H1 (cell line): ENCODE measurements around the gene RNF38. TPM values are rescaled to one million over a fixed set of nuclear protein-coding genes. Genes with fewer than 3 reads are reported as not detected.

Experiments used
- CTCF ChIA-PET: fragments of 300-600 bp; sonication (Branson Sonifier 250); formaldehyde crosslinking; loops from one replicate; lab custom pipeline; 2021; ENCODE audit not compliant: partially characterized antibody; lab: Charles Lee
- POLR2A ChIA-PET: fragments of 300-600 bp; sonication (Branson Sonifier 250); formaldehyde crosslinking; loops from one replicate; lab custom pipeline; 2021; ENCODE audit warnings: inconsistent platforms; ENCODE audit not compliant: partially characterized antibody; lab: Charles Lee
- DNase-seq, 2 experiments: peaks; one replicate each; pipeline versions ENCODE4 v3.0.0 to v3.0.0-alpha.2; 2010 to 2022; ENCODE audit warnings: low spot score in 2 of 2, low read depth in 1 of 2, mixed read lengths in 1 of 2
- FAIRE-seq: peaks from 2 replicates; lab custom pipeline; 2011; peaks lifted over from hg19 to GRCh38; lab: Jason Lieb, UNC
- H2AFZ ChIP-seq: 2 replicates; pipeline ENCODE4 v1.8.1; 2012; ENCODE audit warnings: low read length, inconsistent platforms
- H2AK5ac ChIP-seq: 2 replicates; pipeline ENCODE4 v1.6.1; 2013; ENCODE audit warnings: low read depth, low read length
- H2BK120ac ChIP-seq: replicated peaks from 2 replicates; pipeline ENCODE3; 2013; ENCODE audit warnings: low read depth, low read length, inconsistent platforms
- H2BK12ac ChIP-seq: 2 replicates; pipeline ENCODE4 v1.6.1; 2013; ENCODE audit warnings: low read depth, low read length
- H2BK15ac ChIP-seq: 2 replicates; pipeline ENCODE4 v1.6.1; 2013; ENCODE audit warnings: low read length
- H2BK20ac ChIP-seq: 2 replicates; pipeline ENCODE4 v1.6.1; 2013; ENCODE audit warnings: low read length
- H2BK5ac ChIP-seq: 2 replicates; pipeline ENCODE4 v1.6.1; 2013; ENCODE audit warnings: low read depth, low read length
- H3K14ac ChIP-seq: 2 replicates; pipeline ENCODE4 v1.6.1; 2013; ENCODE audit warnings: inconsistent platforms; ENCODE audit not compliant: insufficient read length
- H3K18ac ChIP-seq: 2 replicates; pipeline ENCODE4 v1.6.1; 2013; ENCODE audit warnings: low read length; ENCODE audit errors: extremely low read depth
- H3K23ac ChIP-seq: 2 replicates; pipeline ENCODE4 v1.6.1; 2013; ENCODE audit warnings: inconsistent platforms; ENCODE audit not compliant: insufficient read length
- H3K23me2 ChIP-seq: 2 replicates; pipeline ENCODE4 v1.6.1; 2013; ENCODE audit warnings: low read depth, low read length
- H3K27ac ChIP-seq: 2 replicates; pipeline ENCODE4 v1.6.1; 2011; ENCODE audit warnings: low read depth, low read length, inconsistent platforms
- H3K27me3 ChIP-seq, 4 experiments: replicated peaks in 1 of 4; 1 replicate in 1 of 4; 2 replicates in 3 of 4; pipeline versions ENCODE4 v1.6.1 to v1.8.1; 2011 to 2013; ENCODE audit warnings: low read length in 3 of 4, mild to moderate bottlenecking in 3 of 4, inconsistent platforms in 2 of 4, mixed read lengths in 2 of 4, moderate library complexity in 1 of 4; ENCODE audit not compliant: control insufficient read depth in 3 of 4, insufficient read depth in 3 of 4; ENCODE audit errors: extremely low read depth in 1 of 4
- H3K36me3 ChIP-seq, 4 experiments: 2 replicates each; pipeline versions ENCODE4 v1.6.1 to v1.8.1; 2011 to 2013; ENCODE audit warnings: mild to moderate bottlenecking in 4 of 4, low read length in 3 of 4, moderate library complexity in 2 of 4, control low read depth in 1 of 4, inconsistent platforms in 1 of 4; ENCODE audit not compliant: insufficient read depth in 4 of 4, control insufficient read depth in 2 of 4
- H3K4ac ChIP-seq: replicated peaks from 2 replicates; pipeline ENCODE3; 2013; ENCODE audit warnings: low read length, low read depth, mixed read lengths, inconsistent platforms; ENCODE audit not compliant: insufficient read length
- H3K4me1 ChIP-seq, 4 experiments: replicated peaks in 1 of 4; 1 replicate in 1 of 4; 2 replicates in 3 of 4; pipeline versions ENCODE4 v1.6.1 to v1.8.1; 2011 to 2013; ENCODE audit warnings: low read length in 3 of 4, inconsistent platforms in 2 of 4, mixed read lengths in 1 of 4; ENCODE audit not compliant: insufficient read depth in 4 of 4, control insufficient read depth in 3 of 4
- H3K4me2 ChIP-seq, 2 experiments: 2 replicates each; pipeline versions ENCODE4 v1.6.1 to v1.8.1; 2011 to 2013; ENCODE audit warnings: low read depth in 2 of 2, low read length in 2 of 2, control low read depth in 1 of 2, inconsistent platforms in 1 of 2, mild to moderate bottlenecking in 1 of 2; ENCODE audit not compliant: insufficient read depth in 1 of 2
- H3K4me3 ChIP-seq, 4 experiments: fragments of 200-600, 300-600 bp in 1 of 4; sonication (generic), shearing (Covaris generic), sonication (Bioruptor Twin) in 1 of 4; 2 replicates each; pipeline versions ENCODE4 v1.5.1 to v1.8.1; 2011 to 2016; ENCODE audit warnings: low read length in 4 of 4, low read depth in 3 of 4, control low read depth in 2 of 4, inconsistent platforms in 2 of 4, mild to moderate bottlenecking in 2 of 4, mixed read lengths in 1 of 4, moderate library complexity in 1 of 4; ENCODE audit not compliant: insufficient read depth in 2 of 4; ENCODE audit errors: extremely low read depth in 1 of 4
- H3K56ac ChIP-seq: replicated peaks from 2 replicates; pipeline ENCODE3; 2013; ENCODE audit warnings: low read depth, mild to moderate bottlenecking, mixed read lengths, low read length, inconsistent platforms; ENCODE audit not compliant: insufficient read length
- H3K79me1 ChIP-seq: 2 replicates; pipeline ENCODE4 v1.6.1; 2013; ENCODE audit warnings: low read depth, low read length, control low read depth
- H3K79me2 ChIP-seq, 2 experiments: 2 replicates each; pipeline versions ENCODE4 v1.6.1 to v1.8.1; 2012 to 2013; ENCODE audit warnings: low read length in 2 of 2, mild to moderate bottlenecking in 2 of 2, inconsistent platforms in 1 of 2; ENCODE audit not compliant: insufficient read depth in 2 of 2, control insufficient read depth in 1 of 2
- H3K9ac ChIP-seq, 4 experiments: replicated peaks in 1 of 4; 1 replicate in 1 of 4; 2 replicates in 3 of 4; pipeline versions ENCODE4 v1.6.1 to v1.8.1; 2011 to 2013; ENCODE audit warnings: low read depth in 3 of 4, low read length in 3 of 4, control low read depth in 2 of 4, mild to moderate bottlenecking in 2 of 4, moderate library complexity in 2 of 4, inconsistent platforms in 1 of 4; ENCODE audit errors: extremely low read depth in 1 of 4
- H3K9me3 ChIP-seq, 2 experiments: 2 replicates each; pipeline versions ENCODE4 v1.6.1 to v1.8.1; 2012 to 2013; ENCODE audit warnings: mild to moderate bottlenecking in 2 of 2, moderate library complexity in 2 of 2, control low read depth in 1 of 2, inconsistent platforms in 1 of 2, low read depth in 1 of 2, low read length in 1 of 2, mixed read lengths in 1 of 2; ENCODE audit not compliant: insufficient read depth in 2 of 2
- H4K20me1 ChIP-seq, 2 experiments: replicated peaks in 1 of 2; 2 replicates each; pipeline versions ENCODE3 to v1.8.1; 2011 to 2013; ENCODE audit warnings: inconsistent platforms in 2 of 2, low read length in 2 of 2, mild to moderate bottlenecking in 1 of 2; ENCODE audit not compliant: insufficient read depth in 2 of 2, control insufficient read depth in 1 of 2
- H4K5ac ChIP-seq: 2 replicates; pipeline ENCODE4 v1.6.1; 2013; ENCODE audit warnings: low read length, low read depth, mixed read lengths, inconsistent platforms; ENCODE audit not compliant: insufficient read length
- H4K8ac ChIP-seq: 2 replicates; pipeline ENCODE4 v1.8.0; 2013; ENCODE audit warnings: mild to moderate bottlenecking, moderate library complexity, low read length, inconsistent platforms; ENCODE audit not compliant: insufficient read depth; ENCODE audit errors: extremely low read depth
- H4K91ac ChIP-seq: replicated peaks from 2 replicates; pipeline ENCODE3; 2013; ENCODE audit warnings: low read length, mixed read lengths, inconsistent platforms; ENCODE audit not compliant: insufficient read length
- CHD2 ChIP-seq: IDR thresholded peaks from 2 replicates; pipeline ENCODE4 v1.6.1; 2012; ENCODE audit warnings: low read length, improper control_type of control experiment
- CREB1 ChIP-seq: IDR thresholded peaks from 2 replicates; pipeline ENCODE4 v1.6.1; 2012; ENCODE audit warnings: inconsistent platforms
- JUN ChIP-seq: IDR thresholded peaks from 2 replicates; pipeline ENCODE4 v1.6.1; 2011; ENCODE audit warnings: low read depth, mild to moderate bottlenecking, improper control_type of control experiment, low read length
- JUND ChIP-seq: IDR thresholded peaks from 2 replicates; pipeline ENCODE4 v1.6.1; 2011; ENCODE audit warnings: mild to moderate bottlenecking, improper control_type of control experiment, low read length
- NRF1 ChIP-seq: IDR thresholded peaks from 2 replicates; pipeline ENCODE4 v1.6.1; 2011; ENCODE audit warnings: mild to moderate bottlenecking, low read depth, low read length, improper control_type of control experiment
- RFX5 ChIP-seq: IDR thresholded peaks from 2 replicates; pipeline ENCODE4 v1.6.1; 2011; ENCODE audit warnings: low read depth, low read length, improper control_type of control experiment, borderline replicate concordance
- RXRA ChIP-seq: IDR thresholded peaks from 2 replicates; pipeline ENCODE4 v1.6.1; 2011; ENCODE audit warnings: low read depth, mild to moderate bottlenecking, low read length, moderate library complexity; ENCODE audit not compliant: insufficient read depth
- SP1 ChIP-seq: IDR thresholded peaks from 2 replicates; pipeline ENCODE4 v1.6.1; 2011; ENCODE audit warnings: low read depth, low read length
- ZNF274 ChIP-seq: IDR thresholded peaks from 2 replicates; pipeline ENCODE4 v1.7.0; 2012; ENCODE audit warnings: low read length, borderline replicate concordance; ENCODE audit errors: extremely low read depth
- WGBS, 2 experiments: shearing (Covaris generic) in 1 of 2; methylation state at CpG; one replicate each; pipeline versions ENCODE4 v1.1.6 to v1.1.7; 2013 to 2015; ENCODE audit warnings: low lambda C conversion rate in 2 of 2, mixed read lengths in 2 of 2, inconsistent platforms in 1 of 2, low coverage in 1 of 2, missing lambda C conversion rate in 1 of 2; ENCODE audit not compliant: insufficient replicate concordance in 2 of 2, insufficient coverage in 1 of 2, insufficient read length in 1 of 2; ENCODE audit errors: extremely low coverage in 1 of 2, missing lambda C conversion rate in 1 of 2; 5-methylcytosine and 5-hydroxymethylcytosine counted together
- polyA plus RNA-seq, 7 experiments: library from polyadenylated mRNA; depleted of rRNA in 3 of 7; stranded (reverse) in 5 of 7; unstranded in 2 of 7; fragments of >200 nt in 5 of 7; fragments of 200-250 nt in 2 of 7; gene quantifications; 1 replicate in 5 of 7; 2 replicates in 1 of 7; 4 replicates in 1 of 7; pipeline versions ENCODE4 v1.2.1 to v1.2.3, GENCODE V29; 2011 to 2013; ENCODE audit warnings: missing spikeins in 2 of 7, mixed read lengths in 2 of 7
- total RNA-seq: library from RNA; stranded (reverse); fragmentation: NEBNext Ultra II Directional; extraction: Animal tissue kit (Norgen Biotek cat#: 25700); gene quantifications from 2 replicates; pipeline ENCODE4 v1.2.1, GENCODE V29; 2021

The RNF38 gene
- total and polyA plus RNA-seq, 2 of the 8 experiments (the other 6 are each of a cell fraction or from before 2014, with no cell fraction given) = 54.9 to 60.9 TPM

DNA sequence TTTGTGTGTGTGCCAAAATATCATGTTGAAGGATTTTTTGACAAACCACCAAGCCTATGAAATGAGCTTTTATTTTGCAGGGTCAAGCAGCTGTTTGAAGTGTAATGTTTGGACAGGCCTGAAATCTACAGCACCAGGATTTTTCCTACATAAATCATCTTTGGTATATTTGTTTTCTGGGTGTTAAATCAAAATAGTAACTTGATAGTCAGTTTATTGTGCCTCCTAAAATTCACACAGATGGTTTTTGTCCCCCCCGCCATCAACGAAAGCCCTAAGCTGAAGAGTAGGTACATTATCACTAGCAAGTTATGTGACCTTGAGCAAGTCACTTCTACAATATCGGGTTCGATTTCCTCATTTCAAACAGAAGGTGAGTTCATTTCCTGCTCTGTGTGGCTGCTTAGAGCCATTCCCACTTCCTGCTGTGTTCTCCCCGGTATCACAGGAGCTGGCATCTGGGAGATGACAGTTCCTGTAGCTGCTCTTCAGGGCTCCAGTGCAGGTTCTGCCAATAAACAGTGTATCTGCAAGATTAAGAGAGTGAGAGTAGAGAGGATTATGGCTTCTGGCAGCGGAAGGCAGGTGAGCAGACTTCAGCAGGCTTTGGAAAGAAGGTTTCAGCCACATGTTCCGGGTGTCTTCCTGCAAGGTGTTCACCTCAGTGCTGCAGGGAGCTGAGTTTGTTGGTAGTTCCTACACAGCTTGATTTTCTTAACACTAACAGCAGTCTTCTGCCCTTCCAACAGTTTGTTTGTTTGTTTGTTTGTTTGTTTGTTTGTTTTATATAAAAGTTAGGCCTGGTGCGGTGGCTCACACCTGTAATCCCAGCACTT is 93.4 kb downstream of the RNF38 start:
- no peak overlapping the region for H2BK15ac ChIP-seq
- H3K9me3 ChIP-seq = no peaks in the 10 kb centered on the region
- no peaks in the 10 kb centered on the region for H4K20me1 ChIP-seq
- WGBS, 2 experiments = 87% methylated on average over 8 of the region's 8 CpGs; no CpG with 5 or more reads in 1 of the 2 experiments
- POLR2A ChIA-PET = no interaction called here
- no peak overlapping the region for H3K9ac ChIP-seq
- H3K79me1 ChIP-seq = no peaks in the 10 kb centered on the region
- H4K5ac ChIP-seq = no peak overlapping the region
- no peak overlapping the region for H2AFZ ChIP-seq
- CTCF ChIA-PET = interaction anchor here (0.7 to 1.9 kb wide), 4 partner anchors 10 to 299 kb away, joined by 3 to 6 read pairs (median 4); no protein-coding TSS in a partner anchor
- no peak overlapping the region for H3K27ac ChIP-seq
- no peak overlapping the region for H3K56ac ChIP-seq
- no peak overlapping the region for H4K8ac ChIP-seq
- no peak overlapping the region for H4K91ac ChIP-seq
- TF ChIP-seq RFX5 = no peak
- no peak for TF ChIP-seq CREB1
- no peak for TF ChIP-seq RXRA
- no peak for TF ChIP-seq SP1
- no peak for TF ChIP-seq JUND
- no peak for TF ChIP-seq ZNF274
- no peak for TF ChIP-seq CHD2
- no peak for TF ChIP-seq JUN
- no peak for TF ChIP-seq NRF1
- no peak overlapping the region for H3K14ac ChIP-seq
- H2BK20ac ChIP-seq = no peak overlapping the region
- no peak overlapping the region for H2BK120ac ChIP-seq
- H3K4me2 ChIP-seq = no peak overlapping the region
- DNase-seq = no peak
- no peaks in the 10 kb centered on the region for H3K23me2 ChIP-seq
- H3K27me3 ChIP-seq = no peaks in the 10 kb centered on the region
- no peaks in the 10 kb centered on the region for H3K36me3 ChIP-seq
- H2BK5ac ChIP-seq = no peak overlapping the region
- H3K18ac ChIP-seq = no peak overlapping the region
- no peak overlapping the region for H3K23ac ChIP-seq
- H3K4me3 ChIP-seq = no peak overlapping the region
- H3K79me2 ChIP-seq = no peaks in the 10 kb centered on the region
- FAIRE-seq = no peak
- no peaks in the 10 kb centered on the region for H3K4me1 ChIP-seq
- no peak overlapping the region for H2AK5ac ChIP-seq
- no peak overlapping the region for H2BK12ac ChIP-seq
- no peak overlapping the region for H3K4ac ChIP-seq
